Skeletal muscle tissue (tissue), 4 donors: ENCODE measurements around the gene MAP4. TPM values are rescaled to one million over a fixed set of nuclear protein-coding genes. Genes with fewer than 3 reads are reported as not detected.

ENCODE experiments used
- H3K27ac ChIP-seq: one replicate; pipeline ENCODE4 v1.7.0; 2013; ENCODE audit warnings: mild to moderate bottlenecking, low read depth, low read length, inconsistent platforms
- H3K27me3 ChIP-seq, 3 donors: one replicate each; pipeline ENCODE4 v1.7.0; 2013; ENCODE audit warnings: low read length in 3 of 3; ENCODE audit not compliant: control insufficient read depth in 3 of 3, insufficient read depth in 3 of 3
- H3K36me3 ChIP-seq, 3 donors: one replicate each; pipeline ENCODE4 v1.7.0; 2013; ENCODE audit warnings: low read length in 3 of 3; ENCODE audit not compliant: control insufficient read depth in 3 of 3, insufficient read depth in 3 of 3
- H3K4me1 ChIP-seq, 3 donors: one replicate each; pipeline ENCODE4 v1.7.0; 2013; ENCODE audit warnings: low read length in 3 of 3, mild to moderate bottlenecking in 3 of 3; ENCODE audit not compliant: control insufficient read depth in 3 of 3, insufficient read depth in 3 of 3
- H3K4me3 ChIP-seq, 3 donors: one replicate each; pipeline ENCODE4 v1.7.0; 2013; ENCODE audit warnings: low read length in 3 of 3
- H3K9ac ChIP-seq, 3 donors: one replicate each; pipeline ENCODE4 v1.7.0; 2013; ENCODE audit warnings: low read length in 3 of 3, mild to moderate bottlenecking in 3 of 3, moderate library complexity in 2 of 3, low read depth in 1 of 3
- H3K9me3 ChIP-seq, 3 donors: one replicate each; pipeline ENCODE4 v1.7.0; 2013; ENCODE audit warnings: low read length in 3 of 3; ENCODE audit not compliant: control insufficient read depth in 3 of 3
- total RNA-seq: library from RNA; depleted of rRNA; stranded (reverse); fragments of >200 nt; gene quantifications from one replicate; pipeline ENCODE4 v1.2.3, GENCODE V29; 2014
- donor health status: Osteomylitis.

MAP4 gene
- total RNA-seq, 1 donor from 2014 or later, result 106 TPM

GRCh38 chr3:47863391-47864128 is 152.7 kb downstream of the MAP4 start:
- Histone ChIP-seq H3K27ac (no peak overlapping the region), H3K36me3 (peaks cover 50 to 62% (median 56%) of the 10 kb centered on the region in 3 donors), H3K9ac (peak overlapping the region in 1 of 3 donors; percentile 8), H3K4me3 (no peak overlapping the region), H3K9me3 (no peaks in the 10 kb centered on the region), H3K4me1 (no peaks in the 10 kb centered on the region), H3K27me3 (no peaks in the 10 kb centered on the region)

GRCh38 chr3:47859956-47860605 is 156.1 kb downstream of the MAP4 start:
- Histone ChIP-seq H3K27me3 (no peaks in the 10 kb centered on the region), H3K4me1 (peaks cover 24 to 26% (median 25%) of the 10 kb centered on the region in 3 donors), H3K4me3 (no peak overlapping the region), H3K9me3 (no peaks in the 10 kb centered on the region), H3K27ac (no peak overlapping the region), H3K9ac (no peak overlapping the region), H3K36me3 (peaks cover 44 to 49% (median 45%) of the 10 kb centered on the region in 3 donors)

- Histone ChIP-seq H3K9me3 (no peaks in the 10 kb centered on the region), H3K9ac (peak overlapping the region in 1 of 3 donors; percentile 73), H3K36me3 (peaks cover 57 to 62% (median 58%) of the 10 kb centered on the region in 3 donors), H3K4me3 (peak overlapping the region in 1 of 3 donors; percentile 35), H3K4me1 (peaks cover 24 to 29% (median 27%) of the 10 kb centered on the region in 3 donors), H3K27ac (peak overlapping the region; percentile 43), H3K27me3 (no peaks in the 10 kb centered on the region)
Measured at GRCh38 chr3:47857151-47857550, 159.1 kb downstream of the MAP4 start.

- Histone ChIP-seq H3K9ac (peak overlapping the region in 2 of 3 donors; percentile 54 to 73), H3K9me3 (no peaks in the 10 kb centered on the region), H3K27ac (peak overlapping the region; percentile 43), H3K4me3 (peak overlapping the region in 1 of 3 donors; percentile 45), H3K27me3 (no peaks in the 10 kb centered on the region), H3K36me3 (peaks cover 62 to 67% (median 62%) of the 10 kb centered on the region in 3 donors), H3K4me1 (peaks cover 24 to 29% (median 27%) of the 10 kb centered on the region in 3 donors)
Measured at GRCh38 chr3:47856669-47857068, 159.5 kb downstream of the MAP4 start.

- Histone ChIP-seq H3K9me3 (no peaks in the 10 kb centered on the region), H3K27ac (peak overlapping the region; percentile 43), H3K9ac (peak overlapping the region in 2 of 3 donors; percentile 28 to 63), H3K36me3 (peaks cover 67 to 75% (median 70%) of the 10 kb centered on the region in 3 donors), H3K4me3 (no peak overlapping the region), H3K4me1 (peaks cover 24 to 29% (median 27%) of the 10 kb centered on the region in 3 donors), H3K27me3 (no peaks in the 10 kb centered on the region)
Measured at GRCh38 chr3:47855461-47856383, 160.5 kb downstream of the MAP4 start.

GRCh38 chr3:47854720-47855455 is 161.3 kb downstream of the MAP4 start:
- Histone ChIP-seq H3K27ac (no peak overlapping the region), H3K9ac (peak overlapping the region in 1 of 3 donors; percentile 63), H3K4me3 (no peak overlapping the region), H3K4me1 (peaks cover 24 to 29% (median 27%) of the 10 kb centered on the region in 3 donors), H3K9me3 (no peaks in the 10 kb centered on the region), H3K36me3 (peaks cover 73 to 76% (median 74%) of the 10 kb centered on the region in 3 donors), H3K27me3 (no peaks in the 10 kb centered on the region)

GRCh38 chr3:47854267-47854666 is 161.9 kb downstream of the MAP4 start:
- H3K4me3 ChIP-seq, result no peak overlapping the region
- no peak overlapping the region for H3K27ac ChIP-seq
- no peak overlapping the region for H3K9ac ChIP-seq
- H3K27me3 ChIP-seq, result no peaks in the 10 kb centered on the region
- H3K9me3 ChIP-seq, result no peaks in the 10 kb centered on the region
- peaks cover 26 to 31% (median 27%) of the 10 kb centered on the region in 3 donors for H3K4me1 ChIP-seq
- peaks cover 75 to 78% (median 77%) of the 10 kb centered on the region in 3 donors for H3K36me3 ChIP-seq

GRCh38 chr3:47852604-47853602 is 163.3 kb downstream of the MAP4 start:
- Histone ChIP-seq H3K9ac (no peak overlapping the region), H3K27me3 (no peaks in the 10 kb centered on the region), H3K4me1 (peaks cover 26 to 32% (median 27%) of the 10 kb centered on the region in 3 donors), H3K27ac (no peak overlapping the region), H3K9me3 (no peaks in the 10 kb centered on the region), H3K36me3 (peaks cover 77 to 86% (median 85%) of the 10 kb centered on the region in 3 donors), H3K4me3 (no peak overlapping the region)
